WTC11 (cell line): ENCODE measurements around the gene MRPL55. TPM values are rescaled to one million over a fixed set of nuclear protein-coding genes. Genes with fewer than 3 reads are reported as not detected.
A peak's percentile ranks its signal among the peaks of the same experiment; 100 is the strongest.

Source experiments
- ATAC-seq: fragments of 200-7000 bp; cut with Tn5 transposase; 2 replicates; pipeline ENCODE4 v1.10.0; 2021; ENCODE audit warnings: mild to moderate bottlenecking, moderate library complexity
- CTCF ChIA-PET: fragments of 300-600 bp; sonication (Branson Sonifier 250); formaldehyde crosslinking; loops from one replicate; lab custom pipeline; 2021; ENCODE audit warnings: antibody characterized with exemption; lab: Charles Lee
- POLR2A ChIA-PET: fragments of 350-600 bp; sonication (Branson Sonifier 250); formaldehyde crosslinking; loops from one replicate; lab custom pipeline; 2021; ENCODE audit warnings: antibody characterized with exemption; lab: Charles Lee
- DNase-seq: peaks from one replicate; pipeline ENCODE4 v3.0.0; 2021; ENCODE audit warnings: low spot score
- H3K27ac Mint-ChIP-seq: 2 replicates; pipeline ENCODE4 v1.8.0; 2021; ENCODE audit warnings: mixed read lengths
- H3K27me3 Mint-ChIP-seq: 2 replicates; pipeline ENCODE4 v1.8.0; 2021; ENCODE audit warnings: low read depth, mild to moderate bottlenecking, moderate library complexity, mixed read lengths
- H3K36me3 Mint-ChIP-seq: 2 replicates; pipeline ENCODE4 v1.8.0; 2021; ENCODE audit warnings: mixed read lengths
- H3K4me1 Mint-ChIP-seq: 2 replicates; pipeline ENCODE4 v1.8.0; 2022; ENCODE audit warnings: mixed read lengths
- H3K4me3 Mint-ChIP-seq: 2 replicates; pipeline ENCODE4 v1.8.0; 2021; ENCODE audit warnings: mild to moderate bottlenecking, moderate library complexity, mixed read lengths
- H3K9me3 Mint-ChIP-seq: 2 replicates; pipeline ENCODE4 v1.8.0; 2021; ENCODE audit warnings: mixed read lengths
- ELF4 ChIP-seq: sonication (generic); formaldehyde crosslinking; IDR thresholded peaks from 2 replicates; pipeline ENCODE4 v1.8.1; 2022; ENCODE audit warnings: low read depth, mild to moderate bottlenecking, moderate library complexity, missing genetic modification reagents
- EMX1 ChIP-seq: fragments of 250-450 bp; sonication (Bioruptor Pico); IDR thresholded peaks from 2 replicates; pipeline ENCODE4 v1.8.0; 2021; ENCODE audit warnings: mild to moderate bottlenecking
- JAZF1 ChIP-seq: fragments of 250-450 bp; sonication (Bioruptor Pico); IDR thresholded peaks from 2 replicates; pipeline ENCODE4 v1.9.0; 2021; ENCODE audit warnings: moderate library complexity, mild to moderate bottlenecking, inconsistent platforms
- KAT7 ChIP-seq: sonication (generic); formaldehyde crosslinking; IDR thresholded peaks from 2 replicates; pipeline ENCODE4 v1.8.1; 2023; ENCODE audit warnings: missing genetic modification reagents, mild to moderate bottlenecking, borderline replicate concordance
- MYBL2 ChIP-seq: sonication (generic); formaldehyde crosslinking; IDR thresholded peaks from 2 replicates; pipeline ENCODE4 v1.8.1; 2023; ENCODE audit warnings: mild to moderate bottlenecking, moderate library complexity, missing genetic modification reagents
- NR3C1 ChIP-seq: sonication (generic); formaldehyde crosslinking; conservative IDR thresholded peaks from 2 replicates; pipeline ENCODE4 v1.8.1; 2023; ENCODE audit warnings: low read depth, mild to moderate bottlenecking, missing genetic modification reagents
- RELA ChIP-seq: sonication (generic); formaldehyde crosslinking; IDR thresholded peaks from 2 replicates; pipeline ENCODE4 v1.8.1; 2022; ENCODE audit warnings: missing genetic modification reagents, mild to moderate bottlenecking, borderline replicate concordance
- SOX15 ChIP-seq: fragments of 250-450 bp; sonication (Bioruptor Pico); IDR thresholded peaks from 2 replicates; pipeline ENCODE4 v1.9.0; 2021; ENCODE audit warnings: mild to moderate bottlenecking
- ZNF416 ChIP-seq: fragments of 250-450 bp; sonication (Bioruptor Pico); IDR thresholded peaks from 2 replicates; pipeline ENCODE4 v1.9.0; 2021; ENCODE audit warnings: mild to moderate bottlenecking, inconsistent platforms
- total RNA-seq: library from RNA; stranded (reverse); gene quantifications from 3 replicates; pipeline ENCODE4 v1.2.3, GENCODE V29; 2021
- TF ChIP-seq, protein P1 (sequence below): sonication (generic); formaldehyde crosslinking; IDR thresholded peaks from 2 replicates; pipeline ENCODE4 v1.8.1; 2023; ENCODE audit warnings: mild to moderate bottlenecking, moderate library complexity, missing genetic modification reagents
- TF ChIP-seq, protein P2 (sequence below): fragments of 250-450 bp; sonication (Bioruptor Pico); IDR thresholded peaks from 2 replicates; pipeline ENCODE4 v2.1.2; 2022; ENCODE audit warnings: mild to moderate bottlenecking, moderate library complexity
- TF ChIP-seq, protein P3 (sequence below): fragments of 250-450 bp; sonication (Bioruptor Pico); IDR thresholded peaks from 2 replicates; pipeline ENCODE4 v1.9.0; 2021; ENCODE audit warnings: mild to moderate bottlenecking, borderline replicate concordance
- TF ChIP-seq, protein P4 (sequence below): sonication (generic); formaldehyde crosslinking; IDR thresholded peaks from 2 replicates; pipeline ENCODE4 v1.8.1; 2022; ENCODE audit warnings: low read depth, mild to moderate bottlenecking, moderate library complexity, missing genetic modification reagents, borderline replicate concordance
- TF ChIP-seq, protein P5 (sequence below): sonication (generic); formaldehyde crosslinking; IDR thresholded peaks from 2 replicates; pipeline ENCODE4 v1.8.0; 2022; ENCODE audit warnings: mild to moderate bottlenecking, missing genetic modification reagents
- TF ChIP-seq, protein P6 (sequence below): fragments of 200-600 bp; IDR thresholded peaks from 2 replicates; pipeline ENCODE4 v1.8.0; 2022; ENCODE audit warnings: antibody characterized with exemption

Gene MRPL55
- total RNA-seq, 1 experiment from 2014 or later, result 66.9 TPM

DNA sequence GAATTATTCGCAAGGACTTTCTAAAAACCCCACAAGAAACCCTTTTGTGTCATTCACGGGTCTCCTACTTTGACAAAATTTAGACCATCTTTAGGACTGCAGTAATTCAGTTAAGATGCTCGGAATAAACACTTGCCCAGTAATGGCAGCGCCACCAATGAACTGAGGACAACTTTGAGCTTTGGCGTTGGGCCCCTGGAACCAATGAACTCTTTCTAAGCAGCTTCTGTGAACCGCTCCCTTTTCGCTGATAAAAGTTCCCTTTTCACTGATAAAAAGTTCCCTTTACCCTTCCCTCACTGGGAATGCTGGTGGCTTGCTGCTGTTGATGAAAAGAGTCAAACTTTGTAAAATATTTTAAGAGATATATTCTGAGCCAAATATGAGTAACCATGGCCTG lies 1.5 kb upstream of the MRPL55 start:
- peaks cover 13% of the 10 kb centered on the region for H3K36me3 Mint-ChIP-seq
- TF ChIP-seq EMX1 (CRISPR knock-in tag), result no peak
- TF ChIP-seq, protein P1, sequence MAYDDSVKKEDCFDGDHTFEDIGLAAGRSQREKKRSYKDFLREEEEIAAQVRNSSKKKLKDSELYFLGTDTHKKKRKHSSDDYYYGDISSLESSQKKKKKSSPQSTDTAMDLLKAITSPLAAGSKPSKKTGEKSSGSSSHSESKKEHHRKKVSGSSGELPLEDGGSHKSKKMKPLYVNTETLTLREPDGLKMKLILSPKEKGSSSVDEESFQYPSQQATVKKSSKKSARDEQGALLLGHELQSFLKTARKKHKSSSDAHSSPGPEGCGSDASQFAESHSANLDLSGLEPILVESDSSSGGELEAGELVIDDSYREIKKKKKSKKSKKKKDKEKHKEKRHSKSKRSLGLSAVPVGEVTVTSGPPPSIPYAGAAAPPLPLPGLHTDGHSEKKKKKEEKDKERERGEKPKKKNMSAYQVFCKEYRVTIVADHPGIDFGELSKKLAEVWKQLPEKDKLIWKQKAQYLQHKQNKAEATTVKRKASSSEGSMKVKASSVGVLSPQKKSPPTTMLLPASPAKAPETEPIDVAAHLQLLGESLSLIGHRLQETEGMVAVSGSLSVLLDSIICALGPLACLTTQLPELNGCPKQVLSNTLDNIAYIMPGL (CRISPR knock-in tag), result no peak
- no peak for TF ChIP-seq NR3C1 (CRISPR knock-in tag)
- TF ChIP-seq MYBL2, result no peak
- TF ChIP-seq ELF4 (CRISPR knock-in tag), result no peak
- TF ChIP-seq, protein P2, sequence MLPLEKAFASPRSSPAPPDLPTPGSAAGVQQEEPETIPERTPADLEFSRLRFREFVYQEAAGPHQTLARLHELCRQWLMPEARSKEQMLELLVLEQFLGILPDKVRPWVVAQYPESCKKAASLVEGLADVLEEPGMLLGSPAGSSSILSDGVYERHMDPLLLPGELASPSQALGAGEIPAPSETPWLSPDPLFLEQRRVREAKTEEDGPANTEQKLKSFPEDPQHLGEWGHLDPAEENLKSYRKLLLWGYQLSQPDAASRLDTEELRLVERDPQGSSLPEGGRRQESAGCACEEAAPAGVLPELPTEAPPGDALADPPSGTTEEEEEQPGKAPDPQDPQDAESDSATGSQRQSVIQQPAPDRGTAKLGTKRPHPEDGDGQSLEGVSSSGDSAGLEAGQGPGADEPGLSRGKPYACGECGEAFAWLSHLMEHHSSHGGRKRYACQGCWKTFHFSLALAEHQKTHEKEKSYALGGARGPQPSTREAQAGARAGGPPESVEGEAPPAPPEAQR (CRISPR knock-in tag), result no peak
- TF ChIP-seq JAZF1 (CRISPR knock-in tag), result no peak
- TF ChIP-seq ZNF416, result no peak
- TF ChIP-seq, protein P3, sequence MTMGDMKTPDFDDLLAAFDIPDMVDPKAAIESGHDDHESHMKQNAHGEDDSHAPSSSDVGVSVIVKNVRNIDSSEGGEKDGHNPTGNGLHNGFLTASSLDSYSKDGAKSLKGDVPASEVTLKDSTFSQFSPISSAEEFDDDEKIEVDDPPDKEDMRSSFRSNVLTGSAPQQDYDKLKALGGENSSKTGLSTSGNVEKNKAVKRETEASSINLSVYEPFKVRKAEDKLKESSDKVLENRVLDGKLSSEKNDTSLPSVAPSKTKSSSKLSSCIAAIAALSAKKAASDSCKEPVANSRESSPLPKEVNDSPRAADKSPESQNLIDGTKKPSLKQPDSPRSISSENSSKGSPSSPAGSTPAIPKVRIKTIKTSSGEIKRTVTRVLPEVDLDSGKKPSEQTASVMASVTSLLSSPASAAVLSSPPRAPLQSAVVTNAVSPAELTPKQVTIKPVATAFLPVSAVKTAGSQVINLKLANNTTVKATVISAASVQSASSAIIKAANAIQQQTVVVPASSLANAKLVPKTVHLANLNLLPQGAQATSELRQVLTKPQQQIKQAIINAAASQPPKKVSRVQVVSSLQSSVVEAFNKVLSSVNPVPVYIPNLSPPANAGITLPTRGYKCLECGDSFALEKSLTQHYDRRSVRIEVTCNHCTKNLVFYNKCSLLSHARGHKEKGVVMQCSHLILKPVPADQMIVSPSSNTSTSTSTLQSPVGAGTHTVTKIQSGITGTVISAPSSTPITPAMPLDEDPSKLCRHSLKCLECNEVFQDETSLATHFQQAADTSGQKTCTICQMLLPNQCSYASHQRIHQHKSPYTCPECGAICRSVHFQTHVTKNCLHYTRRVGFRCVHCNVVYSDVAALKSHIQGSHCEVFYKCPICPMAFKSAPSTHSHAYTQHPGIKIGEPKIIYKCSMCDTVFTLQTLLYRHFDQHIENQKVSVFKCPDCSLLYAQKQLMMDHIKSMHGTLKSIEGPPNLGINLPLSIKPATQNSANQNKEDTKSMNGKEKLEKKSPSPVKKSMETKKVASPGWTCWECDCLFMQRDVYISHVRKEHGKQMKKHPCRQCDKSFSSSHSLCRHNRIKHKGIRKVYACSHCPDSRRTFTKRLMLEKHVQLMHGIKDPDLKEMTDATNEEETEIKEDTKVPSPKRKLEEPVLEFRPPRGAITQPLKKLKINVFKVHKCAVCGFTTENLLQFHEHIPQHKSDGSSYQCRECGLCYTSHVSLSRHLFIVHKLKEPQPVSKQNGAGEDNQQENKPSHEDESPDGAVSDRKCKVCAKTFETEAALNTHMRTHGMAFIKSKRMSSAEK (CRISPR knock-in tag), result no peak
- TF ChIP-seq, all 79 proteins: peak for 0
- no peak for ATAC-seq
- ChIA-PET POLR2A (interaction anchor here (0.7 to 1.0 kb wide), 2 partner anchors 111 to 369 kb away, joined by 3 read pairs; no protein-coding TSS in a partner anchor), CTCF (interaction anchor here (1.1 to 1.8 kb wide), 4 partner anchors 20 to 111 kb away, joined by 3 to 9 read pairs (median 6); no protein-coding TSS in a partner anchor)
- Mint-ChIP-seq H3K27ac (no peak overlapping the region), H3K9me3 (peaks cover 9% of the 10 kb centered on the region), H3K4me1 (peaks cover 7% of the 10 kb centered on the region; the same call in 1 of the 2 replicates), H3K27me3 (peaks cover 20% of the 10 kb centered on the region), H3K4me3 (no peak overlapping the region; the same call in 1 of the 2 replicates)
- DNase-seq, result no peak

DNA sequence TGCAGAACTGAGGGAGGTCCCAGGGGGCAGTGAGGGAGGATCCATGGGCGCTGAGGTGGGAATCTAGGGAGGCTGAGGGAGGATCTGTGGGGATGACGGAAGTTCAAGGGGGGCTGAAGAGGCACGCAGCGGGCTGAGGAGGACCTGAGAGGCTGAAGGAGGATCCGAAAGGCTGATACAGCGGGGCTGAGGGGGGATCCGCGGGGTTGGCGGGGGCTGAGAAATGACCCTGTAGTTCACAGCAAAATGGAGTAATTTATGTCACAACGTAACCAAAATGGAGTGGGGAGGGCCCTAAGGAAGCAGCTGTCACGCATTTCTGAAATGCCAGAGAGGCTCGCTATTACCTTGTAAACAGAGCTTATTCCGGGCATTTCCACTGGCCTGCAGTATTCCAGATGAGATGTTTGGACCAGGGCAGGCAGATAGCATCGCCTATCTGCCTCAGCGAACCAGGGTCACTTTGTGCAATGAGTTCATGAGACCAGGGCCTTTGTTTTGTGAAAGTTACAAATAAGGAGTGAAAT lies 926 bp upstream of the MRPL55 start:
- POLR2A ChIA-PET, result interaction anchor here (1.0 kb wide), 1 partner anchor 111 kb away, joined by 3 read pairs; no protein-coding TSS in a partner anchor
- Mint-ChIP-seq H3K36me3 (peaks cover 13% of the 10 kb centered on the region), H3K27me3 (peaks cover 20% of the 10 kb centered on the region), H3K4me3 (peak overlapping the region; percentile 89), H3K9me3 (peaks cover 4% of the 10 kb centered on the region), H3K27ac (no peak overlapping the region), H3K4me1 (peaks cover 7% of the 10 kb centered on the region; the same call in 1 of the 2 replicates)
- ATAC-seq (no peak), DNase-seq (no peak)
- CTCF ChIA-PET, result interaction anchor here (0.8 to 1.8 kb wide), 5 partner anchors 19 to 110 kb away, joined by 3 to 9 read pairs (median 5); no protein-coding TSS in a partner anchor
- TF ChIP-seq, protein P4, sequence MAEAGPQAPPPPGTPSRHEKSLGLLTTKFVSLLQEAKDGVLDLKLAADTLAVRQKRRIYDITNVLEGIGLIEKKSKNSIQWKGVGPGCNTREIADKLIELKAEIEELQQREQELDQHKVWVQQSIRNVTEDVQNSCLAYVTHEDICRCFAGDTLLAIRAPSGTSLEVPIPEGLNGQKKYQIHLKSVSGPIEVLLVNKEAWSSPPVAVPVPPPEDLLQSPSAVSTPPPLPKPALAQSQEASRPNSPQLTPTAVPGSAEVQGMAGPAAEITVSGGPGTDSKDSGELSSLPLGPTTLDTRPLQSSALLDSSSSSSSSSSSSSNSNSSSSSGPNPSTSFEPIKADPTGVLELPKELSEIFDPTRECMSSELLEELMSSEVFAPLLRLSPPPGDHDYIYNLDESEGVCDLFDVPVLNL, result no peak
- TF ChIP-seq, protein P5, sequence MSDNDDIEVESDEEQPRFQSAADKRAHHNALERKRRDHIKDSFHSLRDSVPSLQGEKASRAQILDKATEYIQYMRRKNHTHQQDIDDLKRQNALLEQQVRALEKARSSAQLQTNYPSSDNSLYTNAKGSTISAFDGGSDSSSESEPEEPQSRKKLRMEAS (CRISPR knock-in tag), result no peak

DNA sequence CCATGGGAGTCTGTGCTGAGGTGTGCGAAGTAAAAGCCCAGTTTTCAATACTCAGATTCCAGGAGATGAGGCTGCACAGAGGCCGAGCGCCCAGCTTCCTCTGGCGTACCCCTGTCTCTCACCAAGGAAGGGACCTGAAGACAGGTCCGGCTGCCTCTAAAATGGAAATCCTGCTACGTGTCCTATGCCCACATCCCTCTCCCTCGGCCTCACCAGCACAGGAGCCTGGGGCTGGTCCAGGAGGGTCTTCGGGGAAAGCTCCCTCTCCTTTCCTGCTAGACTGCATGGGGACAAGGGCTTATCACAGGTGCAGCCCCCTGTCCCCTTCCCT lies 392 bp downstream of the MRPL55 start:
- ATAC-seq (no peak), DNase-seq (no peak)
- H3K36me3 Mint-ChIP-seq, result peaks cover 13% of the 10 kb centered on the region
- peak overlapping the region; percentile 36 for H3K27ac Mint-ChIP-seq
- no peaks in the 10 kb centered on the region for H3K9me3 Mint-ChIP-seq
- peak overlapping the region; percentile 89 for H3K4me3 Mint-ChIP-seq
- ChIA-PET CTCF (no interaction called here), POLR2A (no interaction called here)
- H3K4me1 Mint-ChIP-seq, result peaks cover 13% of the 10 kb centered on the region
- peaks cover 23% of the 10 kb centered on the region for H3K27me3 Mint-ChIP-seq
- TF ChIP-seq SOX15 (CRISPR knock-in tag) (no peak), RELA (CRISPR knock-in tag) (0 out of 2 replicates have a peak, but pooled peaks have one; percentile 46), KAT7 (CRISPR knock-in tag) (0 out of 2 replicates have a peak, but pooled peaks have one; percentile 69)
- TF ChIP-seq, protein P3 (CRISPR knock-in tag), result no peak
- TF ChIP-seq, protein P6, sequence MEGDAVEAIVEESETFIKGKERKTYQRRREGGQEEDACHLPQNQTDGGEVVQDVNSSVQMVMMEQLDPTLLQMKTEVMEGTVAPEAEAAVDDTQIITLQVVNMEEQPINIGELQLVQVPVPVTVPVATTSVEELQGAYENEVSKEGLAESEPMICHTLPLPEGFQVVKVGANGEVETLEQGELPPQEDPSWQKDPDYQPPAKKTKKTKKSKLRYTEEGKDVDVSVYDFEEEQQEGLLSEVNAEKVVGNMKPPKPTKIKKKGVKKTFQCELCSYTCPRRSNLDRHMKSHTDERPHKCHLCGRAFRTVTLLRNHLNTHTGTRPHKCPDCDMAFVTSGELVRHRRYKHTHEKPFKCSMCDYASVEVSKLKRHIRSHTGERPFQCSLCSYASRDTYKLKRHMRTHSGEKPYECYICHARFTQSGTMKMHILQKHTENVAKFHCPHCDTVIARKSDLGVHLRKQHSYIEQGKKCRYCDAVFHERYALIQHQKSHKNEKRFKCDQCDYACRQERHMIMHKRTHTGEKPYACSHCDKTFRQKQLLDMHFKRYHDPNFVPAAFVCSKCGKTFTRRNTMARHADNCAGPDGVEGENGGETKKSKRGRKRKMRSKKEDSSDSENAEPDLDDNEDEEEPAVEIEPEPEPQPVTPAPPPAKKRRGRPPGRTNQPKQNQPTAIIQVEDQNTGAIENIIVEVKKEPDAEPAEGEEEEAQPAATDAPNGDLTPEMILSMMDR, result no peak
